Measurements from ENCODE around the gene MYO7B. TPM values are rescaled to one million over a fixed set of nuclear protein-coding genes. Genes with fewer than 3 reads are reported as not detected.

Gene MYO7B
- total RNA-seq, 2 experiments from 2014 or later: 3.3 TPM; not detected in 1

GRCh38 chr2:127545189-127545588, 9.7 kb downstream of the MYO7B start:
- H2AFZ ChIP-seq (ENCODE audit: low read length): no peak overlapping the region
- POLR2A ChIA-PET: no interaction called here
- no peak overlapping the region for H3K4me3 ChIP-seq (ENCODE audit: low read depth, low read length, poor library complexity, severe bottlenecking)
- H3K36me3 ChIP-seq (ENCODE audit: insufficient read depth, low read length): no peaks in the 10 kb centered on the region
- no peaks in the 10 kb centered on the region for H4K20me1 ChIP-seq (ENCODE audit: insufficient read depth, low read length)
- H3K4me2 ChIP-seq (ENCODE audit: low read length): no peak overlapping the region
- intact Hi-C loops (cut with micrococcal nuclease; ENCODE audit: unreplicated experiment): no loop called here
- no peak for DNase-seq (ENCODE audit: low spot score)
- H3K4me1 ChIP-seq (ENCODE audit: insufficient read depth, low read length, poor library complexity, severe bottlenecking): no peaks in the 10 kb centered on the region
- no peaks in the 10 kb centered on the region for H3K9me3 ChIP-seq (ENCODE audit: low read length)
- H3K9me2 ChIP-seq (ENCODE audit: insufficient read depth, low read length): no peaks in the 10 kb centered on the region
- CTCF ChIA-PET (ENCODE audit: unreplicated experiment): no interaction called here
- TF ChIP-seq EZH2phosphoT487 (IDR thresholded peaks at IDR 0.05; ENCODE audit: borderline replicate concordance, low read depth, low read length) (no peak), CTCF (conservative IDR thresholded peaks at IDR 0.05; ENCODE audit: low read length) (no peak)
- H3K27ac ChIP-seq (ENCODE audit: low read depth, low read length, poor library complexity, severe bottlenecking): no peak overlapping the region
- no peaks in the 10 kb centered on the region for H3K79me2 ChIP-seq (ENCODE audit: insufficient read depth, low read depth, low read length)
- no TSS peak for BruUV-seq (replicated peaks)

GRCh38 chr2:127545796-127546195, 10.3 kb downstream of the MYO7B start:
- no peak for TF ChIP-seq CTCF (conservative IDR thresholded peaks at IDR 0.05; ENCODE audit: low read length)
- no peak for TF ChIP-seq EZH2phosphoT487 (IDR thresholded peaks at IDR 0.05; ENCODE audit: borderline replicate concordance, low read depth, low read length)
- CTCF ChIA-PET (ENCODE audit: unreplicated experiment): interaction anchor here (0.6 kb wide), 1 partner anchor 94 kb away, joined by 3 read pairs; no protein-coding TSS in a partner anchor
- no TSS peak for BruUV-seq (replicated peaks)

GRCh38 chr2:127546797-127547196, 11.3 kb downstream of the MYO7B start:
- Histone ChIP-seq H3K4me3 (ENCODE audit: low read depth, low read length, poor library complexity, severe bottlenecking) (no peak overlapping the region), H2AFZ (ENCODE audit: low read length) (no peak overlapping the region), H3K9me2 (ENCODE audit: insufficient read depth, low read length) (no peaks in the 10 kb centered on the region), H3K79me2 (ENCODE audit: insufficient read depth, low read depth, low read length) (no peaks in the 10 kb centered on the region), H3K4me2 (ENCODE audit: low read length) (no peak overlapping the region), H3K9me3 (ENCODE audit: low read length) (no peaks in the 10 kb centered on the region), H3K4me1 (ENCODE audit: insufficient read depth, low read length, poor library complexity, severe bottlenecking) (no peaks in the 10 kb centered on the region), H3K27ac (ENCODE audit: low read depth, low read length, poor library complexity, severe bottlenecking) (no peak overlapping the region), H4K20me1 (ENCODE audit: insufficient read depth, low read length) (no peaks in the 10 kb centered on the region), H3K36me3 (ENCODE audit: insufficient read depth, low read length) (no peaks in the 10 kb centered on the region)
- no peak for DNase-seq (ENCODE audit: low spot score)
- CTCF ChIA-PET (ENCODE audit: unreplicated experiment): no interaction called here
- intact Hi-C loops (cut with micrococcal nuclease; ENCODE audit: unreplicated experiment): no loop called here
- no TSS peak for BruUV-seq (replicated peaks)
- POLR2A ChIA-PET: no interaction called here
- no peak for TF ChIP-seq CTCF (conservative IDR thresholded peaks at IDR 0.05; ENCODE audit: low read length)
- TF ChIP-seq EZH2phosphoT487 (IDR thresholded peaks at IDR 0.05; ENCODE audit: borderline replicate concordance, low read depth, low read length): no peak

More at GRCh38 chr2:127545796-127546195, 10.3 kb downstream of the MYO7B start:
- H4K20me1 ChIP-seq (ENCODE audit: insufficient read depth, low read length): no peaks in the 10 kb centered on the region
- POLR2A ChIA-PET: interaction anchor here (1.0 kb wide), 1 partner anchor 203 kb away, joined by 7 read pairs; no protein-coding TSS in a partner anchor
- no peak for DNase-seq (ENCODE audit: low spot score)
- H3K9me3 ChIP-seq (ENCODE audit: low read length): no peaks in the 10 kb centered on the region
- H3K79me2 ChIP-seq (ENCODE audit: insufficient read depth, low read depth, low read length): no peaks in the 10 kb centered on the region
- H3K4me3 ChIP-seq (ENCODE audit: low read depth, low read length, poor library complexity, severe bottlenecking): no peak overlapping the region
- H3K27ac ChIP-seq (ENCODE audit: low read depth, low read length, poor library complexity, severe bottlenecking): no peak overlapping the region
- H3K4me1 ChIP-seq (ENCODE audit: insufficient read depth, low read length, poor library complexity, severe bottlenecking): no peaks in the 10 kb centered on the region
- H3K9me2 ChIP-seq (ENCODE audit: insufficient read depth, low read length): no peaks in the 10 kb centered on the region
- intact Hi-C loops (cut with micrococcal nuclease; ENCODE audit: unreplicated experiment): no loop called here
- H2AFZ ChIP-seq (ENCODE audit: low read length): no peak overlapping the region
- no peak overlapping the region for H3K4me2 ChIP-seq (ENCODE audit: low read length)
- H3K36me3 ChIP-seq (ENCODE audit: insufficient read depth, low read length): no peaks in the 10 kb centered on the region
